Thoracic aorta (tissue), 2 donors: Measurements from ENCODE around the gene ZNF664. TPM values are rescaled to one million over a fixed set of nuclear protein-coding genes. Genes with fewer than 3 reads are reported as not detected.

ENCODE experiments used
- ATAC-seq: fragments of 150-250 bp; one replicate; pipeline ENCODE4 v1.8.0; 2017; ENCODE audit warnings: low read depth; ENCODE audit not compliant: insufficient number of reproducible peaks, low FRiP score
- DNase-seq: peaks from one replicate; pipeline ENCODE4 v3.0.0-alpha.2; 2020; ENCODE audit warnings: low spot score
- H3K27ac ChIP-seq, 2 donors: fragments of 200-600 bp; sonication (generic); 1 replicate in 1 of 2; 2 replicates in 1 of 2; pipeline ENCODE4 v1.5.1; 2016; ENCODE audit warnings: mild to moderate bottlenecking in 2 of 2, moderate library complexity in 2 of 2
- H3K27me3 ChIP-seq: fragments of 200-600 bp; sonication (generic); replicated peaks from 2 replicates; pipeline ENCODE4 v1.6.0; 2016; ENCODE audit warnings: mild to moderate bottlenecking; ENCODE audit not compliant: insufficient read depth
- H3K36me3 ChIP-seq: fragments of 200-600 bp; sonication (generic); one replicate; pipeline ENCODE4 v1.5.1; 2016
- H3K4me1 ChIP-seq, 2 donors: fragments of 200-600 bp; sonication (generic); 1 replicate in 1 of 2; 2 replicates in 1 of 2; pipeline versions ENCODE4 v1.5.1 to v1.6.0; 2016; ENCODE audit warnings: low read depth in 2 of 2, mild to moderate bottlenecking in 1 of 2; ENCODE audit not compliant: control insufficient read depth in 1 of 2
- H3K4me3 ChIP-seq: fragments of 200-600 bp; sonication (generic); 2 replicates; pipeline ENCODE4 v1.5.1; 2016; ENCODE audit warnings: mild to moderate bottlenecking
- H3K9me3 ChIP-seq: fragments of 200-600 bp; sonication (generic); 2 replicates; pipeline ENCODE4 v1.5.1; 2016
- total RNA-seq, 2 donors: library from RNA; depleted of rRNA; stranded (reverse); fragments of >200 nt; gene quantifications; one replicate each; pipeline versions ENCODE4 v1.1.0 to v1.2.3, GENCODE V29; 2016
- TF ChIP-seq, protein P1 (sequence below): fragments of 200-600 bp; sonication (generic); IDR thresholded peaks from one replicate; pipeline ENCODE4 v1.5.1; 2019; ENCODE audit warnings: antibody characterized with exemption

ZNF664 gene
- total RNA-seq, 2 donors from 2014 or later, result 46.4 to 48.2 TPM

- H3K27me3 ChIP-seq, result no peaks in the 10 kb centered on the region
- no peak overlapping the region for H3K4me3 ChIP-seq
- ATAC-seq (no peak), DNase-seq (no peak)
- peaks cover 4% of the 10 kb centered on the region for H3K36me3 ChIP-seq
- no peak overlapping the region for H3K27ac ChIP-seq
- H3K9me3 ChIP-seq, result no peaks in the 10 kb centered on the region
- TF ChIP-seq, protein P1, sequence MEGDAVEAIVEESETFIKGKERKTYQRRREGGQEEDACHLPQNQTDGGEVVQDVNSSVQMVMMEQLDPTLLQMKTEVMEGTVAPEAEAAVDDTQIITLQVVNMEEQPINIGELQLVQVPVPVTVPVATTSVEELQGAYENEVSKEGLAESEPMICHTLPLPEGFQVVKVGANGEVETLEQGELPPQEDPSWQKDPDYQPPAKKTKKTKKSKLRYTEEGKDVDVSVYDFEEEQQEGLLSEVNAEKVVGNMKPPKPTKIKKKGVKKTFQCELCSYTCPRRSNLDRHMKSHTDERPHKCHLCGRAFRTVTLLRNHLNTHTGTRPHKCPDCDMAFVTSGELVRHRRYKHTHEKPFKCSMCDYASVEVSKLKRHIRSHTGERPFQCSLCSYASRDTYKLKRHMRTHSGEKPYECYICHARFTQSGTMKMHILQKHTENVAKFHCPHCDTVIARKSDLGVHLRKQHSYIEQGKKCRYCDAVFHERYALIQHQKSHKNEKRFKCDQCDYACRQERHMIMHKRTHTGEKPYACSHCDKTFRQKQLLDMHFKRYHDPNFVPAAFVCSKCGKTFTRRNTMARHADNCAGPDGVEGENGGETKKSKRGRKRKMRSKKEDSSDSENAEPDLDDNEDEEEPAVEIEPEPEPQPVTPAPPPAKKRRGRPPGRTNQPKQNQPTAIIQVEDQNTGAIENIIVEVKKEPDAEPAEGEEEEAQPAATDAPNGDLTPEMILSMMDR, result no peak
- H3K4me1 ChIP-seq, result peaks cover 0 to 6% of the 10 kb centered on the region in 2 donors
Observed at GRCh38 chr12:123986374-123986965, 13.5 kb downstream of the ZNF664 start.

DNA sequence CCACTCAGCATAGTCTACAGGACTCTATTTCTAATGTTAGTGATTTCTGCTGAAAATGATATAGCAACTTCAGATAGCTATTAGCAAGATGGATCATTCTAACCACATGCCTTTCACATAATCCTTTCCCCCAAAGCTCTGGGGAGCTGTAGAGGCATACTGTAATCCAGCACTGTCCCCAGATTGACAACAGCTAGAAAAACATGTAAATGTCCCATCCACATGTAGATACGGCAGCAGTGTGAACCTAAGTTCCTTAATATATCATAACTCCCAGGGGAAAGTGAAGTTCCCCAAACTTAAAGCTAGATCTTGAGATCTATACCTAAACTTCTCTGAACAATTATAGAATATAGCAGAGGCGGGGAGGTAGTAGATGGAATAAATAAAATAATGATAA lies 14.0 kb downstream of the ZNF664 start:
- no peak for DNase-seq
- no peaks in the 10 kb centered on the region for H3K27me3 ChIP-seq
- H3K36me3 ChIP-seq, result peaks cover 4% of the 10 kb centered on the region
- TF ChIP-seq, protein P1, result no peak
- H3K9me3 ChIP-seq, result no peaks in the 10 kb centered on the region
- no peak for ATAC-seq
- H3K4me3 ChIP-seq, result no peak overlapping the region
- H3K4me1 ChIP-seq, result peaks cover 0 to 6% of the 10 kb centered on the region in 2 donors
- no peak overlapping the region for H3K27ac ChIP-seq

GRCh38 chr12:123989168-123989567 lies 16.2 kb downstream of the ZNF664 start:
- Histone ChIP-seq H3K4me1 (peaks cover 0 to 6% of the 10 kb centered on the region in 2 donors), H3K4me3 (no peak overlapping the region), H3K36me3 (peaks cover 7% of the 10 kb centered on the region), H3K9me3 (no peaks in the 10 kb centered on the region), H3K27ac (no peak overlapping the region), H3K27me3 (no peaks in the 10 kb centered on the region)
- ATAC-seq (no peak), DNase-seq (no peak)
- TF ChIP-seq, protein P1, result no peak

DNA sequence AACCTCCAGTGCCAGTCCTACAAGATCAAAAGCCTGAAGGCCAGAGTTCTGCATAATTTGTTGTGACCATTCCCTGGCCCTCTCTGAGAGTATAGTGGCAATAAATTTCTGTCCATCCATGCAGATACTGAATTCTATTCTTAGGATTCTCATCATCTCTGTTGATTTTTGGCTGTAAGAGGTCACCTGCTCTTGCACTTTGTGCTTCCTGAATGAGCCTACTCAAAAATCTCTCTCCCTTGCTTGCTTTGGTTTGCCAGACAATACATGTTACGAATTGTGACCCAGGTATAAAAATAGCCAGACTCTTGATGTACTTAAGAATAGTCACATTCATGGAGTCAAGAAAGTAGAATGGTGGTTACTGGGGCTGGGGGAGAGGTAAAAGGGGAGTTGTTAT lies 16.7 kb downstream of the ZNF664 start:
- Histone ChIP-seq H3K4me1 (peaks cover under 1 to 9% of the 10 kb centered on the region in 2 donors), H3K27ac (no peak overlapping the region), H3K9me3 (no peaks in the 10 kb centered on the region), H3K36me3 (peaks cover 7% of the 10 kb centered on the region), H3K27me3 (no peaks in the 10 kb centered on the region), H3K4me3 (no peak overlapping the region)
- no peak for ATAC-seq
- TF ChIP-seq, protein P1, result no peak
- DNase-seq, result no peak

GRCh38 chr12:123990511-123990910 lies 17.5 kb downstream of the ZNF664 start:
- Histone ChIP-seq H3K9me3 (no peaks in the 10 kb centered on the region), H3K4me3 (no peak overlapping the region), H3K27ac (no peak overlapping the region), H3K36me3 (peaks cover 7% of the 10 kb centered on the region), H3K27me3 (no peaks in the 10 kb centered on the region), H3K4me1 (peaks cover 3 to 17% of the 10 kb centered on the region in 2 donors)
- DNase-seq (no peak), ATAC-seq (no peak)
- TF ChIP-seq, protein P1, result no peak
